ENCODE data around the gene C3orf49.

The C3orf49 gene

GRCh38 chr3:63819151-63819398 is at the start of gene C3orf49:
Gene C3orf49 (plus strand): TSS chr3:63819299. CDS start chr3:63819472, 173 bp downstream.
- H3K36me3 ChIP-seq (ENCODE audit: control insufficient read depth, insufficient read depth, low read length): no peaks in the 10 kb centered on the region
- H3K27ac ChIP-seq (ENCODE audit: low read depth, low read length): no peak within 1 kb of the TSS
- no peak within 1 kb of the TSS for H3K4me3 ChIP-seq (ENCODE audit: low read length)
- H3K4me1 ChIP-seq (ENCODE audit: control insufficient read depth, insufficient read depth, low read length): no peaks in the 10 kb centered on the region
- no peaks in the 10 kb centered on the region for H3K27me3 ChIP-seq (ENCODE audit: control insufficient read depth, insufficient read depth, low read length)
- no peak within 1 kb of the TSS for H3K9ac ChIP-seq (ENCODE audit: low read length)

DNA sequence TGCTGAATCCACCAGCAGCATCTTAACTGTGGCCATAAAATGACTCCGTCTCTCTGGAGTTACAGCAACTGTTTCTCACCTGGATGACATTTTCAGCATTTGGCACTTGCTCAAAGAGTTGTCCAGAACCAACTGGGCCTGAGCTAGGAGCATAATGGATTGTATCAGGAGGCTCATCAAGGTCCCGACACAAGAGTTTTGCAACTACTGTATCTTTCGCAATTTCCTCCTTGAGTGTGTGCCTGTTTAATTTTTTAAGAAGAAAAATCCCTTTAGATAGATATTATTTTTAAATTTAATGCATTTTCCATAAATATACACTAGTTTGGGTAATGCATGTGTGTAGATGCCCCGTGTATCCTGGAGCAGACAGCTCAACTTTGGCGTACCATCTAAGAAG is 44.3 kb upstream of the C3orf49 start:
- no peaks in the 10 kb centered on the region for H3K4me1 ChIP-seq (ENCODE audit: control insufficient read depth, insufficient read depth, low read length)
- H3K27me3 ChIP-seq (ENCODE audit: control insufficient read depth, insufficient read depth, low read length): no peaks in the 10 kb centered on the region
- no peak overlapping the region for H3K4me3 ChIP-seq (ENCODE audit: low read length)
- H3K9ac ChIP-seq (ENCODE audit: low read length): no peak overlapping the region
- no peak overlapping the region for H3K27ac ChIP-seq (ENCODE audit: low read depth, low read length)
- no peaks in the 10 kb centered on the region for H3K36me3 ChIP-seq (ENCODE audit: control insufficient read depth, insufficient read depth, low read length)

GRCh38 chr3:63779227-63779626 is 39.9 kb upstream of the C3orf49 start:
- H3K9ac ChIP-seq (ENCODE audit: low read length): no peak overlapping the region
- H3K27ac ChIP-seq (ENCODE audit: low read depth, low read length): no peak overlapping the region
- no peak overlapping the region for H3K4me3 ChIP-seq (ENCODE audit: low read length)
- no peaks in the 10 kb centered on the region for H3K27me3 ChIP-seq (ENCODE audit: control insufficient read depth, insufficient read depth, low read length)
- no peaks in the 10 kb centered on the region for H3K4me1 ChIP-seq (ENCODE audit: control insufficient read depth, insufficient read depth, low read length)
- no peaks in the 10 kb centered on the region for H3K36me3 ChIP-seq (ENCODE audit: control insufficient read depth, insufficient read depth, low read length)

DNA sequence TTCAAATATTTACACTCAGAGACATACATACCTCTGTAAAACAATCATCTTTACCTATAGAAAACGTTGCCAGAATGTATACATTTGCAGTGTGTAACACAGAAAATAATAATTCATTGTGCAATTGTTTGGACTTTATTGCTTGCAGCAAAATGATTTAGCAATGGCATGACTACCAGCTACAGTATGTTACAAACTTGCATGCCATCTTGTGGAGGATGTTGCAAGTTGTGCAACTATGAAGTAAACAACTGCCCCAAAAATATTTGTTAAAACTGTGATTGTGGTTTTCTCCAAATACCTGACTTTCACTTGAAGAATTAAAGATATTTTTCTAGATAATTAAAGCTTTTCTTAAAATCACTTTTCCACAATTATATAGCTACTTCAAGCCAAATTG is 27.1 kb upstream of the C3orf49 start:
- Histone ChIP-seq H3K27ac (ENCODE audit: low read depth, low read length) (no peak overlapping the region), H3K27me3 (ENCODE audit: control insufficient read depth, insufficient read depth, low read length) (no peaks in the 10 kb centered on the region), H3K4me1 (ENCODE audit: control insufficient read depth, insufficient read depth, low read length) (no peaks in the 10 kb centered on the region)

DNA sequence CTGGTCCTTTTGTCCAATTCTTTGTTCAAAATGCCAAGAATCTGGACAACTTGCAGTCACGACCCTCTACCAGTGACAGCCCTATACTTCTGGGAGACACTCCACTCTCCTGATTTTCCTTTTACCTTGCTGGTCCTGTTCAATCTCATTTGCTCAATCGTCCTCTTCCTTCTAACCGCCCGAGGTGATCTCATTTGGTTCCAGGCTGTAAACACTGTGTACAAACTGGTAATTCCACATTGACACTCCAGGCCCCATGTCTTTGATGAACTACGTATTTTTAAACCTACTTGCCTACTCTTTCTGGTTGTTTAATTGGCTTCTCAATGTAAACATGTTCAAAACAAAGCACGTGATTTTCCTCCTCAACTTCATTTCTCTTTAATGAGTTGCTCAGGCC is 23.7 kb upstream of the C3orf49 start:
- no peak overlapping the region for H3K9ac ChIP-seq (ENCODE audit: low read length)
- no peaks in the 10 kb centered on the region for H3K27me3 ChIP-seq (ENCODE audit: control insufficient read depth, insufficient read depth, low read length)
- no peaks in the 10 kb centered on the region for H3K36me3 ChIP-seq (ENCODE audit: control insufficient read depth, insufficient read depth, low read length)
- no peak overlapping the region for H3K4me3 ChIP-seq (ENCODE audit: low read length)
- no peak overlapping the region for H3K27ac ChIP-seq (ENCODE audit: low read depth, low read length)
- H3K4me1 ChIP-seq (ENCODE audit: control insufficient read depth, insufficient read depth, low read length): no peaks in the 10 kb centered on the region

More for the DNA sequence above, 27.1 kb upstream of the C3orf49 start:
- no peaks in the 10 kb centered on the region for H3K36me3 ChIP-seq (ENCODE audit: control insufficient read depth, insufficient read depth, low read length)
- no peak overlapping the region for H3K9ac ChIP-seq (ENCODE audit: low read length)
- no peak overlapping the region for H3K4me3 ChIP-seq (ENCODE audit: low read length)

DNA sequence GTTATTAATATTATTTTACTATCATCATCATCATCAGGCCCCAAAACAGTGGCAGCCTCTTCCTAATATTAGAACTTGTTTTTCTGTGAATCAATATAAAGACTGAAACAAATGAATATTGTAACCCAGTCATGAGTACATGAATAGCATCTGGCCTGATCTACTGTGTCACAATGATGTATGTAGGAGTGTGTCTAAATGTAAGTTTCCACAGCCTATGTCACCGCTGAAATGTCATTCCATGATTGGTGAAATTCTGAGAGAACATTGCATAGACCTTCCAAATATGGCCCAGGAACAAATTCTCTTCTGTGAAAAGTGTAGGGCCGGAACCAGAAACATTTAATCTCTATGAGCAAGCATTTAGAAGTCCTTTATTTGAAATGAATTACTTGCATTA is 20.6 kb upstream of the C3orf49 start:
- Histone ChIP-seq H3K4me3 (ENCODE audit: low read length) (no peak overlapping the region), H3K4me1 (ENCODE audit: control insufficient read depth, insufficient read depth, low read length) (no peaks in the 10 kb centered on the region), H3K36me3 (ENCODE audit: control insufficient read depth, insufficient read depth, low read length) (no peaks in the 10 kb centered on the region), H3K27ac (ENCODE audit: low read depth, low read length) (no peak overlapping the region), H3K27me3 (ENCODE audit: control insufficient read depth, insufficient read depth, low read length) (no peaks in the 10 kb centered on the region), H3K9ac (ENCODE audit: low read length) (no peak overlapping the region)

GRCh38 chr3:63798949-63799348 is 20.1 kb upstream of the C3orf49 start:
- H3K36me3 ChIP-seq (ENCODE audit: control insufficient read depth, insufficient read depth, low read length): no peaks in the 10 kb centered on the region

DNA sequence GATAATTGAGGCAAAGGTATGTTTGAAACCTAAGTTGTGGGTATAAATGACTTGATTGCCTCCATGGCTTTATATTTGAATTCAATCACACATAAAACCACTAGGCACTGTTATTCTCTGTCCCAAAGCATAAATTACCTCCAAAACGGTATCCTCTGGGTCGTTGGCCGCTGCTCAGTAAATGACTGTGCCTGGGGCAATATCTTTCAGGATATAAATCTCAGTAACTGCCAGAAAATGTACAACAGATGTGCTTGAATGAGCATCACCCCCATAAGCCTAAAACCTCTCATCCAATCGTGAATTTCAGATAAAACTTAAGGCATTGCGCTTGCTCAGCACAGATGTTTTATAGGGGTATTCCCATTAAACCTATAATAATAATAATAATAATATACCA is 19.0 kb upstream of the C3orf49 start:
- H3K27ac ChIP-seq (ENCODE audit: low read depth, low read length): no peak overlapping the region
- no peaks in the 10 kb centered on the region for H3K4me1 ChIP-seq (ENCODE audit: control insufficient read depth, insufficient read depth, low read length)
- no peaks in the 10 kb centered on the region for H3K36me3 ChIP-seq (ENCODE audit: control insufficient read depth, insufficient read depth, low read length)
- H3K4me3 ChIP-seq (ENCODE audit: low read length): no peak overlapping the region
- no peaks in the 10 kb centered on the region for H3K27me3 ChIP-seq (ENCODE audit: control insufficient read depth, insufficient read depth, low read length)
- H3K9ac ChIP-seq (ENCODE audit: low read length): no peak overlapping the region

More at GRCh38 chr3:63798949-63799348, 20.1 kb upstream of the C3orf49 start:
- H3K4me1 ChIP-seq (ENCODE audit: control insufficient read depth, insufficient read depth, low read length): no peaks in the 10 kb centered on the region
- H3K27me3 ChIP-seq (ENCODE audit: control insufficient read depth, insufficient read depth, low read length): no peaks in the 10 kb centered on the region
- no peak overlapping the region for H3K9ac ChIP-seq (ENCODE audit: low read length)
- no peak overlapping the region for H3K27ac ChIP-seq (ENCODE audit: low read depth, low read length)
- no peak overlapping the region for H3K4me3 ChIP-seq (ENCODE audit: low read length)

DNA sequence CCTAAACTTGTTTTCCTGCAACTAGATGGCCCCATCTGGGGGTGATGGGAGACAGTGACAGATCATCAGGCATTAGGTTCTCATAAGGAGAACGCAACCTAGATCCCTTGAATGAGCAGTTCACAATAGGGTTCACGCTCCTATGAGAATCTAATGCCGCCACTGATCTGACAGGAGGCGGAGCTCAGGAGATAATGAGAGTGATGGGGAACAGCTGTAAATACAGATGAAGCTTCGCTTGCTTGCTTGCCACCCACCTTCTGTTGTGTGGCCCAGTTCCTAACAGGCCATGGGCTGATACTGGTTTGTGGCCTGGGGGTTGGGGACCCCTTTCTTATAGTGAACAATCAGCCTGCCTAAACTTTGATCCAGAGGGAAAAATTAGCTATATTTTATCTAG is 15.2 kb upstream of the C3orf49 start:
- Histone ChIP-seq H3K27ac (ENCODE audit: low read depth, low read length) (no peak overlapping the region), H3K27me3 (ENCODE audit: control insufficient read depth, insufficient read depth, low read length) (no peaks in the 10 kb centered on the region), H3K4me3 (ENCODE audit: low read length) (no peak overlapping the region), H3K9ac (ENCODE audit: low read length) (no peak overlapping the region), H3K4me1 (ENCODE audit: control insufficient read depth, insufficient read depth, low read length) (no peaks in the 10 kb centered on the region), H3K36me3 (ENCODE audit: control insufficient read depth, insufficient read depth, low read length) (no peaks in the 10 kb centered on the region)

DNA sequence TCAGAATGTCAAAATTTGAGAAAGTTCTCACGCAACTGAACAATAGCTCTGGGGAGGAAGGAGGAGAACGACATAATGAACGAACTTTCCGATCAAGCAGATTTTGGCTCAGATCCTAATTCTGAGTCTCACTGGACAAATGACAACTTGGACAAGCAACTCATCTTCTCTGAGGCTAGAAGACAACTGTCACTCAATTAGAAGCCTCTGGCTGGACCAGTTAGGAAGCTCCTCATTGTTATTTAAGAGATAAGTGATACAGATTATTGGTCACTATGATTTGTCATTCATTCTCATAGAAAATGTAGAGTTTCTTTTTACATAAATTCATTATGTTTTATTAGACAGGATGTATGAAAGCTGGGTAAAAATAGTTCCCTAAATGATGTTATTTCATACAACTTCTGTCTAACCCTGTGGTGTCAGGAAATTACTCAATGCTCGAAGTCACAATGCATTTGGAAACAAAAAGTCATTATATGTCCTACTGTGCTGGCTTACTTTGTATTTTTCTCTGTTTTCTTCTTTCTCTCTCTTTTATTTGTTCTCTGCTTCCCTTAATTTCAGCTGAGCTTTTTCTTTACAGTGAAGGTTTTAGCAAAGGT is 11.0 kb upstream of the C3orf49 start:
- H3K27me3 ChIP-seq (ENCODE audit: control insufficient read depth, insufficient read depth, low read length): no peaks in the 10 kb centered on the region
- no peak overlapping the region for H3K27ac ChIP-seq (ENCODE audit: low read depth, low read length)
- H3K9ac ChIP-seq (ENCODE audit: low read length): no peak overlapping the region
- H3K4me3 ChIP-seq (ENCODE audit: low read length): no peak overlapping the region
- no peaks in the 10 kb centered on the region for H3K36me3 ChIP-seq (ENCODE audit: control insufficient read depth, insufficient read depth, low read length)
- H3K4me1 ChIP-seq (ENCODE audit: control insufficient read depth, insufficient read depth, low read length): no peaks in the 10 kb centered on the region

DNA sequence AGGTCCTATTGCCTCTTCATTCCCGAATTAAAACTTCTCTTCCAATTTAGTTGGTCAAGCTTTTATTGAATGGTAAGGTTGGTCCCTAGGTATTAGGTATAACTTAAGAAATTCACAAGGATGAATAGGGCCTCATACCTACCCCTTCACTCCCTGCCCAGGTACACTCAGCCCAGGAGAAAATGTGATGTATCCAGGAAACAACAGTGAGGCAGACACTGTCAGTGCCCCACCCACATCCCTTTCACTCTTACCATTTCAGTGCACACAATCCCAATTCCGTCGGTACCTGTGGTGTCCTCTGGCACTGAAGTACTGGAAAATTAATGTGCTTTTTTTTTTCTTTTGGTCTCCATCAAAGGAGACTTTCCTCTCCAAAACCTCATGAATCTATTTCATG is 10.5 kb upstream of the C3orf49 start:
- no peaks in the 10 kb centered on the region for H3K27me3 ChIP-seq (ENCODE audit: control insufficient read depth, insufficient read depth, low read length)
- H3K4me3 ChIP-seq (ENCODE audit: low read length): no peak overlapping the region
- no peaks in the 10 kb centered on the region for H3K4me1 ChIP-seq (ENCODE audit: control insufficient read depth, insufficient read depth, low read length)
- no peak overlapping the region for H3K27ac ChIP-seq (ENCODE audit: low read depth, low read length)
- no peak overlapping the region for H3K9ac ChIP-seq (ENCODE audit: low read length)
- no peaks in the 10 kb centered on the region for H3K36me3 ChIP-seq (ENCODE audit: control insufficient read depth, insufficient read depth, low read length)

GRCh38 chr3:63809607-63810006 is 9.5 kb upstream of the C3orf49 start:
- Histone ChIP-seq H3K4me1 (ENCODE audit: control insufficient read depth, insufficient read depth, low read length) (no peaks in the 10 kb centered on the region), H3K27me3 (ENCODE audit: control insufficient read depth, insufficient read depth, low read length) (no peaks in the 10 kb centered on the region), H3K9ac (ENCODE audit: low read length) (no peak overlapping the region), H3K36me3 (ENCODE audit: control insufficient read depth, insufficient read depth, low read length) (no peaks in the 10 kb centered on the region), H3K27ac (ENCODE audit: low read depth, low read length) (no peak overlapping the region), H3K4me3 (ENCODE audit: low read length) (no peak overlapping the region)

DNA sequence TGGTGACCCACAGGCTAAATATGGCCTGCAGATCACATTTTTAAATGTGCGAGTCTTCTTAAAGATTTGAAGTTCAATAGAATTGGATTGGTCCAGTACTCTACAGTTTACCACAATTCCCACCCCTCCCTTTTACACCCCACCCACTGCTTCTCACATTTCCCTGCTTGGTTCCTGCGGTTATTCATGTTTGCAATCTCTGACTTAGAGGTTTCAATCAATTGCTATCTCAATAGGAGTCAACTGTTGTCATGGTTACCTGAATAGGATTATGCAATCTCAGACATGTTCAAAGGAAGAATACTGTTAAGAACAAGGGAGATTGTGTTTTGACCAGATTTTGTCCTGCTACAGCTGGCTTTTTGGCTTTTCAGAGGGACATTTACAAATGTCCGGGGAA is 4.9 kb upstream of the C3orf49 start:
- Histone ChIP-seq H3K4me3 (ENCODE audit: low read length) (no peak overlapping the region), H3K27ac (ENCODE audit: low read depth, low read length) (no peak overlapping the region), H3K9ac (ENCODE audit: low read length) (no peak overlapping the region), H3K36me3 (ENCODE audit: control insufficient read depth, insufficient read depth, low read length) (no peaks in the 10 kb centered on the region), H3K27me3 (ENCODE audit: control insufficient read depth, insufficient read depth, low read length) (no peaks in the 10 kb centered on the region), H3K4me1 (ENCODE audit: control insufficient read depth, insufficient read depth, low read length) (no peaks in the 10 kb centered on the region)
